Measurements from ENCODE around the gene CFAP299. TPM values are rescaled to one million over a fixed set of nuclear protein-coding genes. Genes with fewer than 3 reads are reported as not detected.

Gene CFAP299
- total and polyA plus RNA-seq, 9 of the 15 experiments (the other 6 are each of a cell fraction or from before 2014, with no cell fraction given): 0.09 to 3.0 (median 0.76) TPM

GRCh38 chr4:80335554-80336358 is at the start of gene CFAP299 (continued):
- TF ChIP-seq MGA (IDR thresholded peaks at IDR 0.05) (peak; percentile 50), FOXP1 (CRISPR knock-in tag; IDR thresholded peaks at IDR 0.05) (0 out of 2 replicates have a peak, but pooled peaks have one; percentile 29), AFF1 (IDR thresholded peaks at IDR 0.05; ENCODE audit: low read depth in 1 of 2, partially characterized antibody in 2 of 2) (peak in 1 of 2 experiments; percentile 40), MAX (CRISPR knock-in tag; IDR thresholded peaks at IDR 0.05) (peak; percentile 75), OTX1 (CRISPR knock-in tag; IDR thresholded peaks at IDR 0.05) (no peak), RAD51 (IDR thresholded peaks at IDR 0.05; ENCODE audit: borderline replicate concordance, low read depth) (no peak), ZNF224 (CRISPR knock-in tag; IDR thresholded peaks at IDR 0.05) (no peak), RBBP5 (IDR thresholded peaks at IDR 0.05; ENCODE audit: borderline replicate concordance, insufficient read depth, low read length, poor library complexity, severe bottlenecking) (peak; percentile 65), HMGN3 (IDR thresholded peaks at IDR 0.05; ENCODE audit: borderline replicate concordance, extremely low read depth, insufficient read length, low read depth, low read length) (peak; percentile 78)

All from K562 (cell line).